GM12892 (cell line): ENCODE data around the gene THSD7B.

Source experiments
- POLR2A ChIP-seq: IDR thresholded peaks from 2 replicates; pipeline ENCODE4 v1.6.1; 2011; ENCODE audit warnings: low read depth, low read length, control low read depth
- POLR2AphosphoS5 ChIP-seq: IDR thresholded peaks from 2 replicates; pipeline ENCODE4 v1.6.1; 2011; ENCODE audit warnings: low read depth, low read length, control low read depth
- TAF1 ChIP-seq: IDR thresholded peaks from 2 replicates; pipeline ENCODE4 v1.6.1; 2011; ENCODE audit warnings: low read depth, mild to moderate bottlenecking, control low read depth, low read length, borderline replicate concordance

GRCh38 chr2:137255990-137256389, 490.6 kb downstream of the THSD7B start:
- no peak for TF ChIP-seq POLR2A
- no peak for TF ChIP-seq POLR2AphosphoS5
- no peak for TF ChIP-seq TAF1
